GM21619 (cell line): Measurements from ENCODE around the gene PAPPA.

ENCODE experiments used
- ATAC-seq: cut with Tn5 transposase; IDR thresholded peaks from one replicate; pipeline ENCODE4 v1.9.1; 2021; ENCODE audit not compliant: unreplicated experiment

Gene PAPPA

DNA sequence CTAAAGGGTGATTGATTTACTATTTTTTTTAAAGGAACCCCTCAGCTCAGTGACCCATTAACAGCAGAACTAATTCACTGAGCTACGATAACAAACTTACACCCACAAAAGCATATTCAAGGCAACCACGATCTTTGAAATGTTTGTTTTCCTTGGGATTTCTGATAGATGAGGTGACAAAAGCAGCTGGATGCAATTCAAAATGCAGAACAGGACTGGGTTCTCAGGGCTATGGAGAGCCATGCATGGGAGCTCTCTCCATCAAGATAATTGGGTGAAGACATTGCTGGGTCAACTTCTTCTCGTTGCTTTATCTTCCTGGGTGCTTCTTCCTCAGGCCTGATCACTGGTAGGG, 60.1 kb downstream of the PAPPA start:
- ATAC-seq, result no peak

DNA sequence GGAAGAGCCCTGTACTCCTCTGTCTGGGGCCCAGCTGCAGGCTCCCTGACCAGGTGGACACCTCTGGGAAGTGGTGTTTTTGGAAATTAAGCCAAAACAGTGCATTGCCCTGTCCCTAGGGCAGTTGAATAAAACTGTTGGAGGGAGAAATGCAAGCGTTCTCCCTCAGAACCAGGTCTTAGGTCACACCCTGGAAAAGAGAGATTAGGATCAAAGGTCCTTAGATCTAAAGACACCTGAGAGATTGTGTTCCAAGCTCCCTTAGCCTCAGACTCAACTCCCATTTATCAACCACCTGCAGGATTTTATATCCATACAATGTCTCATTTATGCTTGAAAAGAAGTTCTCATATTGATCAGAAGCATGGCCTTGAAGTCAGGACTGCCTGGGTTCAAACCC, 64.8 kb downstream of the PAPPA start:
- ATAC-seq, result no peak

DNA sequence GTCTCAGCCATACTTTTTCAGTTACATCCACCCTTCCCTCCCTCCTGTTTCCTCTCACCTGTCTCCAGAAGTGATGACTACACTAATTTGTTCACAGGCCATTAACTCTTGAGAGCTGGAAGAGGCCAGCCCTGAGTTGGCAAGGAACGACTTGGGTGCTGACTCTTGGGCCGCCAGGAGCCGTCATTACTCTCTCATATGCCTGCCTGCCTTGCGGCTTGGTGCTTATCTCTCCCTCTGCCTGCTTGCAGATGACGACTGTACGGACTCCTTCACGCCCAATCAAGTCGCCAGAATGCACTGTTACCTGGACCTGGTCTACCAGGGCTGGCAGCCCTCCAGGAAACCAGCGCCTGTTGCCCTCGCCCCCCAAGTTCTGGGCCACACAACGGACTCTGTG, 66.1 kb downstream of the PAPPA start:
- ATAC-seq, result no peak

DNA sequence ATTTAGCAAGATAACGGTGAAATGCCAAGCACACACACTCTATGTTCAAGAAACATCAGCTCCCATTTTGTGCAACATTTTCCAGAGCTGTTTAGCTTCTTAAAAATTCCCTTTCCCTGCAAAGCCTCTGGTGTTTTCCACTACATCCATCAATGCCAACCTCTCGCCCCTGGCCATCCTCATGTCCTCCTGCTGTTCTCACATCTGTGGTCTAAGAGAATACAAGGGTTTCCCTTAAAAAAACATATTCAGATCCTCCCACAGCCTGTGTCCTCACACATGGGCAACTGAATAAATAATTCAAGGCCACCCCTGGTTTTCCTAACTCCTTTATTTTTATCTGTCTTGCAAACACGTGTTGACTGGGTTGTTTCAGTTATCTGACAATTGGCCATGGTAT, 70.3 kb downstream of the PAPPA start:
- ATAC-seq, result no peak

DNA sequence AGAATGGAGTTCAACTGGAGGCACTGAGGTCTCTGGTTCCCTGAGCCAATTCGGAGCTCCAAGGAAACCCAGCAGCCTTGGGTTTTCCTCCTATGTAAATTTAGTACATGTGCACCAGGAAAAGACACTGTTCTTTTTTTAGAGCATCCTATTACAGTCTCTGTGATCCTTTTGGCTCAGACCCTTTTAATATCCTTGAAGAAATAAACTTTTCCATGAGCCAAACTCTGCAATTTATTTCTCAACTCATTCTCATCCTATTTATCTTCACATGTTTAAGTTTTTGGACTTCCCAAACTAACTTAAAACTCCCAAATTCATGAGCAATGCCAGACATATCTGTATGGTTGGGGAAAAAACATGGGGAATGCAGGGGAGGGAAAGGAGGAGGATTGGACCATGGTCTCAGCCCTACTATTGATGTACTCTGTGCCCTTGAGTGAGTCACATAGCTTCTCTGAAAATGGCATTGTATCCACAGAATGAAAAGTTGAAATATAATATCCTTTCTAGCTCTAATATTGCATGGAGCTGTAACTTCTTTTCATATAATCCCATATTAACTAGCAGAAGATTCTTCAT, 76.6 kb downstream of the PAPPA start:
- ATAC-seq, result no peak

DNA sequence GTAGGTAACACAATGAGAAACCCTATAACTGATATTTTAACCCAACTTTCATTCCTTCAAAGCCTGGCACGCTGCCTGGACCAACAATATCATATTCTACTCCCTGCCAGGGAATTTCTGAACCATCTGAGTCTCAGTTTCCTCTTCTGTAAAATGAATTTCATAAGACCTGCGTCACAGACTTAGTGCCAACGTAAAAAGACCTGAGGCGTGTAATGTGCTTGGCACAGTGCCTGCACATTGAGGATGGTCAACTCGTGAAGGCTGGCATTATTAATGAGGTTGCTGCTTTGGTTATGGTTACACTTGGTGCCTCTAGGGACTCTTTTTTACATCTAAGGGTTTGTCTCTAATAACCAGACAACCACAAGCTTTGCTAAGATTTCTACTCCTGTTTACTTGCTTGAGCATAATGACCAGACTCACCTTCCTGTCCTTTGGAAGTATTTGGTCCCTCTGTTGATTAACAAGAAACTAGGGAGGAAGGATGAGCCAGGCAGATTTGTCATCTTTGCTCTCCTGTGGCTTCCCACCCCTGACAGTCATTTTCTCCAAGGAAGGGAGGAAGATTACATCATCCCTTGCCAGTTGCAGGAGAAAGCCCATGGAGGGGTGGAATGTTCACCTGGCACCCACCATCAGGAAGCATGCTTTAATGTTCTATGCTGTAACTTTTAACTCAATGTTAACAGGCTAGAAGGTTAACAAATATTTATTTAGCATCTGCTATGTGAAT, 79.0 kb downstream of the PAPPA start:
- no peak for ATAC-seq

DNA sequence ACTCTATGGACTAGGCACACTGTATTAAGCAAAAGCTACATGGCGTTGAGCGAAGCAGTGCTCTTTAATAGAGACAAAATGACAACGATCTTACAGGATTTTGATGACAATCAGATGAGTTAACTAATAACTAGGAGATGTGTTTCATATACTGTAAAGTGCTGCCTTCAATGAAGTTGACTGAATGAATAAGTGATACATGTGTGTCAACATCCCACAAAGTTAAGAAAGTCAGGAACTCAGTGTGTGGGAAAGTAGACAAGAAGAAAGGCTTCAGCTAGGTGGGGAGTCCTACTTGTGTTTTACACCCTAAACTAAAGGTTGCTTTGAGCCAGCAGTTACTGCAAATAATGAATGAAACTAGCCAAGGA, 79.6 kb downstream of the PAPPA start:
- ATAC-seq, result no peak

DNA sequence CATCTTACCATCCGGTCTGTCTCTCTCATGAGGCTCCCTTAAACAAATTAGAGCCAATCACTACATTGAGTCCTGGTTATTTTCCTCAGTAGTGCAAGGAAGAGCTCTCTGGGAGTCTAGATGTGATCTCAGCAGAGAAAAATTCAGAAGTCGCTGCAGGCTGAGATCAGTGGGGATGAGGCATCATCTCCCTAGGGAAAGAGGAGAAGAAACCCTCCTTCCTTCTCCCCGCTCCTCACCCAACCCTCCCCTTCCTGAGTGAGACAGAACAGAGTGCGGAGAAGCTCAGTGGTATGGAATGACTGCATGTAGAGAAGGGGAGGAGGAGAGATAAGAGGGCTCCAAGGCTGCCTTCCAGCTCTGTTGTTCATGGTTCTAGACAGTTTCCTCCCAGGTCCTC, 80.5 kb downstream of the PAPPA start:
- no peak for ATAC-seq

DNA sequence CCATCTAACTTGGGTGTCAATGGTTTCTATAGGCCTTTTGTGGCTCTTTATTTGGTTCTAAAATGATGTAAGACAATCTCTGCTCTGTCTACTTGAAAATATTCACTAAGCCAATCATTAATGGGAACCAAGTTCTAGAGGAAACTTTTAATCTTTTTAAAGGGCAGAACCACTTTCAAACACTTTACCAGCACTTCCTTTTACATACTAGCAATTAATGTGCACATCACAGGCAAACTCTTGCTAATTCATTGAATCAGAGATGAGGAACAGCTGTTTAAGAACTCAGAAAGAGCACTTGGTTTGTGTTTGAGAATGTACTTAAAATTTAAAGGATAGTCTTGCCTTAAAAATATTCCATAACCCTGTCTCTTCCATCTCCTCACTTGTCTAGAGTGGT, 83.4 kb downstream of the PAPPA start:
- ATAC-seq, result no peak

DNA sequence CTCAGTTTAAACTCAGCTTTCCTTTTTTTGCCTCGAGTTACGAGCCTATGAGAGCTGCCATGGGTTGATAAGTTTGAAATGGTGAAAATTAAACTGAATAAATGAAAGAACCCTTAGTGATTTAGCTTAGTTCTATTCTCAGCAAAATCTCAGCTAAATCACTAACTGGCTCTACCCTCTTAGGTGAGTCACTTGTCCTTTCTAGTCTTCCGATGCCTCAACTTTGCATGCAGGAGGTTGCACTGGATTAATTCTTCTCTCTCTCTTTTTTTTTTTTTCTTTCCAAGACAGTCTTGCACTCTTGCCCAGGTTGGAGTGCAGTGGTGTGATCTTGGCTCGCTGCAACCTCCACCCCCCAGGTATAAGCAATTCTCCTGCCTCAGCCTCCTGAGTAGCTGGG, 83.9 kb downstream of the PAPPA start:
- ATAC-seq, result no peak

DNA sequence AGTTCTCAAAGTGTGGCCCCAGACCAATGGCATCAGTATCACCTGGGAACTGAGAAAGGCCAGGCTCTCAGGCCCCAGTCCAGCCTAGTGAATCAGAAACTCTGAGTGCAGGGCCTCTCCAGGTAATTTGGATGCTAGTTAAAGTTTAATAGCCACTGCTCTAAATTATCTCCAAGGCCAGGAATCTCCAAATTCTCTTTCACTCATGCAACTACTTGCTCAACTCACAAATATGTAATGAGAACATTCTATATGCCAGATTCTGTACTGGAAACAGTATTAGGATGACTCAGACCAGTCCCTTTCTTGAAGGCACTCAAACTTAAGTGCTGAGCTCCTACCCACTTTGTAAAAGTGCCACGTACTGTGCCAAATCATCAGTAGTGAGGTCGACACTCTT, 84.6 kb downstream of the PAPPA start:
- no peak for ATAC-seq

DNA sequence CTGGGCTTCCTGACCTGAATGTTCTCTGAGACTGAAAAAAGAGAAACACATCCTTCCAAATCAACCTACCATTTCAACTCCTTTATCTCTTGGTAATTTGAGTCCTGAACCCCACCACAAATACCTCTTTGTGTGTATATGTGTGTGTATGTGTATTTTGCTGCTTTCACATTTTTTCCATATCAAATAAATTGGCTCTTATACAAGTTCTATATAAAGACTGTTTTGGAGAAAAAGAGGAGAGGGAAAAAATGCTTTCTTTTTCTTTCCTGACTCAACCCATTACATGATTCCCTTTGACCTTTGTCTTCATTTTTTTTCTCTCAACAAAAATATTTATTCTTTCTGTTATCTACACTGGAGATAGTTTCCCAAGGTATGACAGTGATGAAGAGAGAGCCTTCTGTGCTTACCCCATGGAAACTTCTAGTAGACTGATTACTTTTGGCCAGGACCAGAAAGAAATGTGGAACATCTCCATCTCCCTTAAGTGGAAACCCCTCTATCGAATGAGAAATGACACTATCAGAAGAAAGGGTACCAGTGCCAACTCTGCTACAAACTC, 85.3 kb downstream of the PAPPA start:
- no peak for ATAC-seq

DNA sequence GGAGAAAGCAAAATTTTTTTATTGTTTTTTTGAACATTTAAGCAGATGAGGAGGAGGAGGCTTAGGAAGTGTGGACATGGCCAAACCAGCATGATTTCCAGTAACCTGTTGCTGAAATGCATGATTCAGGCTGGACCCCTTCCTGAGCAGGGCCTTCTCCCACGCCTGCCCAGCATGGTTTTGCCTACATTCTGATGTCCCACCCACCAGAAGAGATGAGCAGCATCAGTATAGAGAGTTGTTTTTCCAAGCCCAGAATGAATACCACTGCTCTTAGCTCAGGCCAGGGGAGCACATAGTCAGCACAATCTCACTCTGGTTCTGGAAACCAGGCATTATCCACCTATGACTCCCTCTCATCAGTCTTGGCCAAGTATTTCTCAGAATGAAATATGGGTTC, 90.1 kb downstream of the PAPPA start:
- ATAC-seq, result no peak

DNA sequence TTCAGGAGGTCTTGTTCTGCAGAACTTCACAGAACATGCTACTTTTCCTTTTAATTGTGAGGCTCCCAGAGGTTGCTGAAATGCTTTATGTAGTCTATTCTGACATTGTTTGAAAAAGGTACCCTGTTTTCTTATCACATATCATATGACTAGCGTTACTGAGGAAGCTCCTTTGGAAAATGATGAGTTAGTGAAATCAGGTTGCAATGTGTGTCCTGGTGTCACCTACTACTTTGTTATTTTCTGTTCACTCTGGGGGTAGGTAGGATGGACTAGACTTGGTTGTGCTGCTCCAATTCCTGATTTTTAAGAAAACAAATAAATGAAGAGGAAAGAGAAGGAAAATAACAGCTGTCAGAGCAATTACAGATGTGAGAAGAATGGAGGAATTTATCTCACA, 93.7 kb downstream of the PAPPA start:
- ATAC-seq, result no peak

DNA sequence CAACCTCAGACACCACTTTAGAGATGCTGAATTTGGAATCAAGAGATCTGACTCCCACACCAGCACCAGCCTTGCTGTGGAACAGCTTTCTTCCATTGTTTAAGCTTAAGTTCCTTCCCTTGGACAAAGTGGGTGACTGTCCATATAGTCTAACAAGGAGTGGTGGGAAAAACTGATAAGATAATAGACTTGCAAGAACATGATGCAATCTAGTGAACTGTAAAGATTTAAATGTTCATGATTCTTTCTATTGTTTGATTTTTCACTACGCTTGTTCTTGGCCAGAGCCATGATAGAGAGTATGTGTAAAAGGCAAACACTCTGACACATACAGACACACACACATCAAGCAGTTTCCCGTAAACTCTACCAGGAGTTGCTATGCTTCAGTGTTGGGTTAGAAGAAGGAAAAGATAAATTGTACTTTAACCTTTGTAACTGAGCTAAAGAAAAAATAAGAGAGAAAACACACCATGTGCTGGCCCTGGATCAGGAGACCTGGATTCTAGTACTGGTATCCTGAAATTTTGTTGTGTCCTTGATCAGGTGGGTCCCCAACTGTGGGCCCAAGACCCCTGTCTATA, 94.3 kb downstream of the PAPPA start:
- ATAC-seq, result no peak

DNA sequence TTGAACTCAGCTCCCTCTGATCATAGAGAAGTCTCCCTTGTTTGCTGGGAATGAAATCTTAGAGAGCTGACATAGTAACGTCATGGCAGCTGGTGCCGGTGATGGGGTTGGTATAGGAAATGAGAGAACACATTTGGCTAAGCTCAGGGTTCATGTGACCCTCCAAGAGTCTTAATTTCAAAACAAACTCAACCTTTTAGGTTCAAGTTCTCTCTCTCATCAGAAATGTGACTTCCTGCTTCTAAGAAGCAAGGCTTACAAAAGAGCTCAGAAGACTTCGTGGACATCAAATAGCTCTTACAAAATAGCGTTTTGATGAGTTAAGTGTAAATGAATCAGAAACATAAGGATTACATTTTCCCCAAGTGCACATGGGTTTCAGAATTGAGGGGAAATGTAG, 97.3 kb downstream of the PAPPA start:
- no peak for ATAC-seq

DNA sequence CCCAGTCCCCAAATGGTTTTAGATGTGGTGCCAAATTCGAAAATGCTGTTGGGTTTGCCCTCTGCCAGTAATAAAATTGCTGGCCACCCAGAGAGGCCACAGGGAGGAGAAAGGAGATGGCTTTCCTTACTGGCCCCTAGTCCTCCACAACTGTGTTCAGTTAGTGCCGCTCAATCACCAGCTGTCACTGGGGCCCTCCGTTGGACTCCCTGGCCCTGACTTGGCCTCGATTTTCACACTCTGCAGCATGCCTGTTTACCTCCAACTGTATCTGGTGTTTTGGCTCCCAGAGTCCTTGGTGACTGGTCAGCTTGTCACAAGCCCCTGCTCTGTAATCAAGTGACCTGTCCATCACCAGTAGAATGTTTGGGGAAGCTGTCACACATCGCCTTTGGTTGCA, 97.8 kb downstream of the PAPPA start:
- ATAC-seq, result no peak

DNA sequence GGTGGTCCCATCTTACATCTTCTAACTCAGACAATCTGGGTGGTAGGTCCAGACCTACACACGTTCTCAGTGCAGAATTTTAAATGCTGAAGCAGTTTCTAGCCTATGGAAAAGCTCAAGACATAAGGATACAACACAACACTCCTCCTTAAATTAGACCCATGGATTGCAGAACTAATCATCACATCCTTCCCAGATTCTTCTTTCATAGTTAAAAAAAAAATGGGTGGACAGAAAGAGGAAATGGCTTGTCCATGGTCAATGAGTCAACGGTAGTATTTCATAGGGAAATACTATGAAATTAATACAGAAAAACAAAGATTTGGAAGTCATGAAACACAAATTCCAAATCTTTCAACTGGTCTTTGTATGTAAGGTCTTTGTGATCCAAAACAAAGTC, 106.9 kb downstream of the PAPPA start:
- no peak for ATAC-seq

DNA sequence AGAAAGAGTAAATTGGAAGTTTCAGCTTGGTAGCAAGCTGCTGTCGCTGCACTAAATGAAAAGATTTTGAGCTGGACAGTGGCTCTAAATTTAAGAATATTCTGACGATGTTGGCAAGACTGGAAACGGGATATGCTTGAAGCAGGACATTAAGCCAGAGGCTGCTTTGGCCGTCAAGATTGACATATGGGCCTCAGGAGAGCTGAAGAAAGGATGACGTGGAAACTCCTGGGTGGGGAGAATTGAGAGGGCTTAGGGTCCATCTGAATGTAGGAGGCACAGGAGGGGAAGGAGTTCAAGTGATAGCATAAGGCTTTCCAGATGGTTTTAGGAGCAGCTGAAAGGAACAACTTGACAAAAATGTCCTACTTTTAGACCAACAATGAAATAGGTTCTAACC, 108.9 kb downstream of the PAPPA start:
- no peak for ATAC-seq

DNA sequence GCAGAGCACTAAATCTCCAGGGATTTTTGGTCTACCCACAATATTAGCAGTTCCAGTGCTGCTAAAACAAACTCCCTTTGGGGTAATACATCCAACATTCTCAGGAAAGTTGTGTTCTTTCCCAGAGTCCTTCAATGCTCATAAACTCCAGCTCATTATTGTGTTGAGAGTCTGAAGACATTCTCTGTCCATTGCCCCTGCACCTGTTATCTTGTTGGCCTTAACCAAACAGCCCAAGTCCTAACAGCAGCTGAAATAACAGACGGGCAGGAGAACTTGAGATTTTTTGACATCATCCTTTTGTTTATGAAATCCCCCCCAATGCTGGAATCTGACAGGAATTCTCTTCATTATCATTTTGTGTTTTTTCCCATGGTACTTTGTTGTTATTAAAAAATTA, 110.8 kb downstream of the PAPPA start:
- no peak for ATAC-seq

DNA sequence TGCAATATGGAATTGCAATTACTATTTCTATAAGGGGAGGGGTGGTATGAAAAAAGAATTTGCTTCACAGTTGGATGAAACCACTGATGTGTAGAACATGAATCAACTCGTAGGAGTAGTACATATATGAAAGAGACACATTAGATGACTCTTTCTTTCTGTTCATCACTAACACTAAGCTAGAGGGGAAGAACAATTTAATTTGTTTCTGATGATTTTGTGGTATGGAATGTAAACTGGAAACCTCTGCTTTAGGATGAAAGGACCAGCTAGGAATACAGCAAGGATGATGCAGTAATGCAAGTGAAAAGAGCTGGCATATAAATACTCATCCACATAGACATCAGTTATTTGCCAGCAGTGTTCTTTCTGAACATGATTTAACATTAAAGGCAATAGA, 113.4 kb downstream of the PAPPA start:
- ATAC-seq, result no peak

DNA sequence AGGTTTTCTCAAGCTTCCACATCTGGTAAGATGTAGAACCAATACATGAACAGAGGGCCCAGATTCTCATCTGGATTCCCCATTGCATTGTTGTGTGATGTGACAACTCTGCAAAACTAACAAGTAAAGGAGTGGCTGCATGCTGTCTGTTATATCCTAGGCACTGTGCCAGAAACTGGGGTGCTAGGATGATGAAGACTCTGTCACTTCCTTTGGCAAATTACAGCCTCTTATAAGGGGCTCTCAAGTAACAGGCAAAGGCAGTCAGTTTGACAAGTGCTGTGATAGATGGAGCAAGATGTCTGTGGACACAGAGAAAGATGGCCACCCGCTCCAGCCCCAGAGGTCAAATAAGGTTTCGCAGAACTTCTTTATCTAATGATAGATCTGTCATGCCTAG, 115.7 kb downstream of the PAPPA start:
- no peak for ATAC-seq

DNA sequence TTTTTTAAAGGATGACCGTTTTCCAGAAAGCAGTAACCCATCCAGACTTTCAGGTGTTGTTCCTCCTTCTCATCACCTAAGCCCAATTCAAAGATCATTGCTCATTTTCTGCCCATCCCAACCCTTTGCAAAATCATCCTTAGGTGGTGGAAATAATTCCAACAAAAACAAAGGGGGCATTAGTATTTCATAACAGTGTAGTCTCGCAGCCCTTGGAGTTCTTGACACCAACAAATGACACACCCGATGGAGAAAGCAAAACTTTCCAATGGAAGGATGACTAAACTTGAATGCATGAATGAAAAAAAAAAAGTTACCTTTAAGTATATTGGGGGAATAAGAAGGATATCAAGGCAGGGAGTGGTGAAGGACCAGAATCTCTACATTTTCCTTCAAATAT, 117.0 kb downstream of the PAPPA start:
- no peak for ATAC-seq
